Lung (tissue), 14 donors: Measurements from ENCODE around the gene PPIAL4G. TPM values are rescaled to one million over a fixed set of nuclear protein-coding genes. Genes with fewer than 3 reads are reported as not detected.
A peak's percentile ranks its signal among the peaks of the same experiment; 100 is the strongest.
"Not testable (repeated sequence)": the region's sequence is repeated elsewhere in the genome, so short reads cannot be mapped to it uniquely, and the experiment has no call there.

Source experiments
- ATAC-seq: fragments of 200-7000 bp; cut with Tn5 transposase; one replicate; pipeline ENCODE4 v1.9.1; 2020; ENCODE audit warnings: moderate number of reproducible peaks; ENCODE audit not compliant: insufficient read depth, low FRiP score
- DNase-seq, 3 donors: peaks; one replicate each; pipeline ENCODE4 v3.0.0-alpha.2; 2013 to 2017
- H3K27ac ChIP-seq, 2 donors: one replicate each; pipeline ENCODE4 v1.5.1; 2013; ENCODE audit warnings: mild to moderate bottlenecking in 2 of 2, moderate library complexity in 2 of 2, control low read depth in 1 of 2, inconsistent platforms in 1 of 2, low read depth in 1 of 2, low read length in 1 of 2
- H3K27me3 ChIP-seq, 3 donors: one replicate each; pipeline ENCODE4 v1.5.1; 2013; ENCODE audit warnings: low read length in 2 of 3; ENCODE audit not compliant: control insufficient read depth in 3 of 3, insufficient read depth in 3 of 3
- H3K36me3 ChIP-seq, 4 donors: one replicate each; pipeline ENCODE4 v1.5.1; 2013; ENCODE audit warnings: low read length in 4 of 4, mild to moderate bottlenecking in 1 of 4, moderate library complexity in 1 of 4; ENCODE audit not compliant: control insufficient read depth in 4 of 4, insufficient read depth in 4 of 4
- H3K4me1 ChIP-seq, 5 donors: one replicate each; pipeline ENCODE4 v1.5.1; 2013; ENCODE audit warnings: low read length in 5 of 5, mild to moderate bottlenecking in 2 of 5, moderate library complexity in 1 of 5; ENCODE audit not compliant: control insufficient read depth in 5 of 5, insufficient read depth in 5 of 5
- H3K4me3 ChIP-seq: one replicate; pipeline ENCODE4 v1.5.1; 2013; ENCODE audit warnings: mild to moderate bottlenecking, control low read depth, moderate library complexity
- H3K9ac ChIP-seq, 2 donors: one replicate each; pipeline ENCODE4 v1.5.1; 2013; ENCODE audit warnings: low read length in 2 of 2, control low read depth in 1 of 2; ENCODE audit not compliant: insufficient read depth in 1 of 2
- H3K9me3 ChIP-seq, 4 donors: one replicate each; pipeline ENCODE4 v1.5.1; 2013; ENCODE audit warnings: low read length in 3 of 4, mild to moderate bottlenecking in 1 of 4, moderate library complexity in 1 of 4; ENCODE audit not compliant: control insufficient read depth in 4 of 4, insufficient read depth in 3 of 4
- WGBS, 2 donors: extraction: QIAGEN DNeasy Blood & Tissue Kit; methylation state at CpG; one replicate each; pipeline ENCODE4 v1.1.7; 2013; 5-methylcytosine and 5-hydroxymethylcytosine counted together
- long read RNA-seq, 5 donors: transcript quantifications; one replicate each; lab custom pipeline, GENCODE V29; 2026
- polyA plus RNA-seq, 2 donors: library from polyadenylated mRNA; stranded (reverse); fragments of 200-250 nt; gene quantifications; one replicate each; pipeline ENCODE4 v1.2.1, GENCODE V29; 2013
- total RNA-seq, 2 donors: library from RNA; depleted of rRNA in 1 of 2; stranded (reverse); fragments of >200 nt in 1 of 2; gene quantifications; one replicate each; pipeline ENCODE4 v1.2.1, GENCODE V29; 2014 to 2021
- donor health status: Bipolar disorder and iron deficiency.
- donor health status: healthy.
- donor health status: DM: yes; HTN: yes; CAD: no.

Gene PPIAL4G
- total RNA-seq (under 1 TPM; 0.12 to 0.20 TPM), polyA plus RNA-seq (under 1 TPM in 1 of 2 donors, not detected in 1; 0.02 TPM)
- long read RNA-seq, donor 1: 0 reads
- long read RNA-seq, donor 2, partial matches to known transcripts: 0 of 1 reads
- long read RNA-seq, donor 2, other reads (novel, unspliced or antisense): 0 of 1 reads
- long read RNA-seq, donor 3, partial matches to known transcripts: 0 of 1 reads
- long read RNA-seq, donor 3, other reads (novel, unspliced or antisense): 0 of 1 reads
- long read RNA-seq, donor 4: 0 reads
- long read RNA-seq, donor 5: 0 reads

GRCh38 chr1:148483029-148483428 lies at the start of gene PPIAL4G:
TSS of gene PPIAL4G (minus strand) at chr1:148483302. CDS start at chr1:148483252, 50 bp downstream.
- not testable (repeated sequence) for DNase-seq, H3K9me3 ChIP-seq, H3K27ac ChIP-seq, H3K9ac ChIP-seq, H3K27me3 ChIP-seq, H3K4me1 ChIP-seq, H3K36me3 ChIP-seq, H3K4me3 ChIP-seq, ATAC-seq
- 95 to 97% methylated on average over 12 of the region's 12 CpGs for WGBS, 2 donors

- not testable (repeated sequence) for H3K36me3 ChIP-seq, H3K4me3 ChIP-seq, H3K4me1 ChIP-seq, H3K27me3 ChIP-seq, H3K27ac ChIP-seq, H3K9me3 ChIP-seq, ATAC-seq, H3K9ac ChIP-seq
- DNase-seq: peak in 1 of 3 donors; percentile 0
- 72 to 93% methylated on average over 3 of the region's 4 CpGs for WGBS, 2 donors
Observed at GRCh38 chr1:148532158-148532557, 49.1 kb upstream of the PPIAL4G start.

DNA sequence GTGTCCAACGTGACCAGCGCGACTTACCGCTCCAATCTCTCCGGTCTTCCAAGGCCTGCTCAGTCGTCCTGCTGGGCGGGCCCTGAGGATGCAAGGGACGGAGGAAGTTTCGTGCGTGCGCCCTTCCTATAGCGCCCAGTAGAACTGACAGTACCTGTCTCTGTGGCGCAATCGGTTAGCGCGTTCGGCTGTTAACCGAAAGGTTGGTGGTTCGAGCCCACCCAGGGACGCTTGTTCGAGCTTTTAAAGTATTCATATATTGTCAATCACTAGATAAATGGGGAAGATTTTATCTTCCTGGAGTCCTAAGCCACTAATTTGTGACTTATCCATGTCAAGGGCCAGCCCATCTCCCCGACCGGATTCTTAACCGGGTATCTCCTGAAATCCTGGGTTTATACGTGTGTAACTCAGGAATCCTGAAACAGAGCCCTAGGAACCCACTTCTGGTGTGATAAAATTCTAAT lies 46.0 kb upstream of the PPIAL4G start:
- not testable (repeated sequence) for H3K4me3 ChIP-seq, H3K4me1 ChIP-seq, H3K27ac ChIP-seq, H3K36me3 ChIP-seq, ATAC-seq, H3K9ac ChIP-seq, H3K9me3 ChIP-seq, H3K27me3 ChIP-seq
- WGBS, 2 donors: 3 to 12% methylated on average over 12 to 24 of the region's 25 CpGs
- DNase-seq: peak; percentile 1 to 9 (median 2)

GRCh38 chr1:148528591-148528990 lies 45.5 kb upstream of the PPIAL4G start:
- H3K4me1 ChIP-seq, ATAC-seq, H3K4me3 ChIP-seq, H3K9me3 ChIP-seq, H3K9ac ChIP-seq, H3K27ac ChIP-seq, H3K27me3 ChIP-seq, DNase-seq, H3K36me3 ChIP-seq: not testable (repeated sequence)
- WGBS, 2 donors: 0 to 1% methylated on average over 3 to 6 of the region's 24 CpGs

DNA sequence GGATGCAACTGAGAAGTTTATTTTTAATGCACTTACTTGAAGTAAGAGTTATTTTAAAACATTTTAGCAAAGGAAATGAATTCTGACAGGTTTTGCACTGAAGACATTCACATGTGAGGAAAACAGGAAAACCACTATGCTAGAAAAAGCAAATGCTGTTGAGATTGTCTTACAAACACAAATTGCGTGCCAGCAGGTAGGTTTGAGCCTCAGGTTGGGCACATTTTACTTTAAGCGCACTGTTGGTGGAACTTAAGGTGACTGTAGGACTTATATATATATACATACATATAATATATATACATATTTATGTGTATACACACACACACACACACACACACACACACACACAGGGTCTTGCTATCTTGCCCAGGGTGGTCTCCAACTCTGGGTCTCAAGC lies 43.5 kb upstream of the PPIAL4G start:
- not testable (repeated sequence) for H3K4me1 ChIP-seq, DNase-seq, H3K36me3 ChIP-seq, H3K4me3 ChIP-seq, H3K27me3 ChIP-seq, H3K9ac ChIP-seq, H3K27ac ChIP-seq, ATAC-seq, H3K9me3 ChIP-seq
- 77 to 86% methylated on average over 2 of the region's 2 CpGs for WGBS, 2 donors

- ATAC-seq, H3K27ac ChIP-seq, H3K4me3 ChIP-seq, H3K27me3 ChIP-seq, H3K4me1 ChIP-seq, H3K9ac ChIP-seq, H3K9me3 ChIP-seq, DNase-seq, H3K36me3 ChIP-seq: not testable (repeated sequence)
- 22 to 28% methylated on average over 12 to 14 of the region's 35 CpGs for WGBS, 2 donors
Observed at GRCh38 chr1:148523205-148524144, 40.4 kb upstream of the PPIAL4G start.

DNA sequence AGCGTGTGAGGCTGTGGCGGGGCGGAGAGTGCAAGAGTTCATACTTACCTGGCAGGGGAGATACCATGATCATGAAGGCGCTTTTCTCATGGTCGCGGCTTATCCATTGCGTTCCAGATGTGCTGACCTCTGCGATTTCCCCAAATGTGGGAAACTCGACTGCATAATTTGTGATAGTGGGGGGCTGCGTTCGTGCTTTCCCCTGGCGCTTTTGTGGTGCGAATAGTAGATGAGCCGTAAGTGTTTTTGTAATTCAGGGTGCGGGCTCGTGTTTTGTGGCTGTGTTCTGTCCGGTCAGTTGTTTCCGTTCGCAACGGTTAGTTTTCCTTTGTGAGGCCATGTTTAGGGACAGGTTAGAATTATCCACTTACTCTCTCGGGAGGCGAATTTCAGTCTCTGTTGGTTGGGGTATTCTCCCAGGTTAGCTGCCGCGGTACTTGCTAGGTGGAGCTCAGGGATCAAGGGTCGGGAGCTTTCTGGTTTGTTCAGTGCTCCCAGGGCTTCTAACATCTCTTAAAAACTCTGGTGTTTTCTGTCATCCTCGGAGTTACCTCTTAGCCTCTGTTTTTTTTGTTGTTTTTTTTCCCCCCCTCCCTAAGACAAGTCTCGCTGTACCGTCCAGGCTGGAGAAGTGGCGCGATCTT lies 39.6 kb upstream of the PPIAL4G start:
- not testable (repeated sequence) for H3K27me3 ChIP-seq, H3K4me1 ChIP-seq, H3K9me3 ChIP-seq, H3K36me3 ChIP-seq
- Histone ChIP-seq H3K4me3 (peak overlapping the region; percentile 35), H3K9ac (peak overlapping the region in 1 of 2 donors; percentile 83), H3K27ac (peak overlapping the region; percentile 26 to 88)
- 1% methylated on average over 29 to 30 of the region's 30 CpGs for WGBS, 2 donors
- peak; percentile 90 to 99 (median 96) for DNase-seq
- peak; percentile 90 for ATAC-seq
